ENCODE results near the gene ADAP1. TPM values are rescaled to one million over a fixed set of nuclear protein-coding genes. Genes with fewer than 3 reads are reported as not detected.

Gene ADAP1
- total RNA-seq, 1 donor = 1.3 TPM

DNA sequence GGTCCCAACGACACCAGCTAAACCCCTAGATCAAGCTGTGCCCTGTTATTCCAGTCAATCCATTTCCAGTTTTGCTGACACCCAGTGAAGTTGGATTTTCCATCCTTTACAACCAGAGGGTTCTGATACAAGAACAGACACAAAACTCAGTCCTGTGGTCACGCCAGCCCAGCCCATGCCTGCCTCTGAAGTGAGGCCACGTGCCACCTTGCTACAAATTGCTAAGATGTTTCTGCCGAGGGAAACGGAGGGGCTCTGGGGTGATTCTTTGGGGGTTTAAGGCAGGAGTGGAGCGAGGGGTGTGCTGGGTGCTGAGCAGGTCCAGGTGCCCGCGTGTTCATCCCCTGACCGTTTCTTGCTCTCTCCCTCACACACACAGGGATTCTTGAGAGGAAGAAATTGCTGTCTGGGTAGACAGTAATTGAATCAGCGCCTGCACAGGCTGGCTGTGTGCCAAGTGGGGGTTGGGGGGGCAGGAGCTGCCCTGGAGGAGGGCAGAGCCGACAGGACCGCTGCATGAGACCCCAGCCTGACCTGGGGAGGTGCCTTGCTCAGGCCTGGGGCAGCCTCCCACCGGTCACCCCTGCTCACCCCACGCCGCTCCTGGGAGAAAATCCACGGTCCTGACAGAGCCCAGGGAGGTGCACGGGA, 38.1 kb downstream of the ADAP1 start:
- no peak for DNase-seq (ENCODE audit: low read depth)
- TF ChIP-seq, protein P1, sequence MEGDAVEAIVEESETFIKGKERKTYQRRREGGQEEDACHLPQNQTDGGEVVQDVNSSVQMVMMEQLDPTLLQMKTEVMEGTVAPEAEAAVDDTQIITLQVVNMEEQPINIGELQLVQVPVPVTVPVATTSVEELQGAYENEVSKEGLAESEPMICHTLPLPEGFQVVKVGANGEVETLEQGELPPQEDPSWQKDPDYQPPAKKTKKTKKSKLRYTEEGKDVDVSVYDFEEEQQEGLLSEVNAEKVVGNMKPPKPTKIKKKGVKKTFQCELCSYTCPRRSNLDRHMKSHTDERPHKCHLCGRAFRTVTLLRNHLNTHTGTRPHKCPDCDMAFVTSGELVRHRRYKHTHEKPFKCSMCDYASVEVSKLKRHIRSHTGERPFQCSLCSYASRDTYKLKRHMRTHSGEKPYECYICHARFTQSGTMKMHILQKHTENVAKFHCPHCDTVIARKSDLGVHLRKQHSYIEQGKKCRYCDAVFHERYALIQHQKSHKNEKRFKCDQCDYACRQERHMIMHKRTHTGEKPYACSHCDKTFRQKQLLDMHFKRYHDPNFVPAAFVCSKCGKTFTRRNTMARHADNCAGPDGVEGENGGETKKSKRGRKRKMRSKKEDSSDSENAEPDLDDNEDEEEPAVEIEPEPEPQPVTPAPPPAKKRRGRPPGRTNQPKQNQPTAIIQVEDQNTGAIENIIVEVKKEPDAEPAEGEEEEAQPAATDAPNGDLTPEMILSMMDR (IDR thresholded peaks at IDR 0.05; ENCODE audit: insufficient read depth, low read depth, low read length) = no peak
- no peak overlapping the region for H3K4me3 ChIP-seq (ENCODE audit: low read depth, low read length)

DNA sequence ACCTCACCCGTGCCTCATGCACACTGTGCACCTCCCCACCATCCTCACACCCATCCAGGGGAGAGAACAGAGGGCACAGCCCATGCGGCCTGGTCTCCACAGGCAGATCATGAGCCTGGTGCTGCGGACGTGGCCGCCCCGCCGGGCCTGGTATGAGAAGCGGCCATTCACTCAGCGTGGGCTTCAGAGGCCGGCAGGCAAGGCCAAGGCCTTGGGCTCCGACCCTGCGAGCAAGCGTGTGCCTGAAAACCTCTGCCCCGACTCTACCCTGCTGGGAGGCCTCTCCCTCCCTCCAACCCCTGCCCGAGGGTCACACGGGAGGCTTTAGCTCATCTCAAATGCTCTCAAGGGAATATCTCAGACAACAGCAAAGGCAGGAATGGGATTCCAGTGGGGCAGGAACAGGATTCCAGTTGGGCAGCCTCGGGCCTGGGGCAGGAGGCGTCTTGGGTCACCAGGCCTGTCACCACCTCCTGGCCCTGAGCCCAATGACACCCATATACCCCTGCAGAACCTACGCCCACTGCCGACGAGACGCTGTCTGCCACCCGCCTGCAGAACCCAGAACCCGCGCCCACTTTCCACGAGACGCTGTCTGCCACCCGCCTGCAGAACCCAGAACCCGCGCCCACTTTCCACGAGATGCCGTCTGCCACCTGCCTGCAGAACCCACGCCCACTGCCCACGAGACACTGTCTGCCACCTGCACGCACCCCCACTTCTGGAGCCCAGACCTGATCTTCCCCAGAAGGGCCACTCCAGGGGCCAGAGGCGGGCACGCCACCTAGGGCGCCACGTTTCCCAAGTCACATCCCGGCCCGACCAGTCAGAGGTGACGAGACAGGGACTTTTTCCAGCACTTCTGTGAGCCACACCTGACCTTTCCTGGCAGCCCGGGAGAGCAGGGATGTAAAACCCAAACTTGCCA, 38.9 kb downstream of the ADAP1 start:
- no peak for DNase-seq (ENCODE audit: low read depth)
- TF ChIP-seq, protein P1 (IDR thresholded peaks at IDR 0.05; ENCODE audit: insufficient read depth, low read depth, low read length) = no peak
- H3K4me3 ChIP-seq (ENCODE audit: low read depth, low read length) = no peak overlapping the region

DNA sequence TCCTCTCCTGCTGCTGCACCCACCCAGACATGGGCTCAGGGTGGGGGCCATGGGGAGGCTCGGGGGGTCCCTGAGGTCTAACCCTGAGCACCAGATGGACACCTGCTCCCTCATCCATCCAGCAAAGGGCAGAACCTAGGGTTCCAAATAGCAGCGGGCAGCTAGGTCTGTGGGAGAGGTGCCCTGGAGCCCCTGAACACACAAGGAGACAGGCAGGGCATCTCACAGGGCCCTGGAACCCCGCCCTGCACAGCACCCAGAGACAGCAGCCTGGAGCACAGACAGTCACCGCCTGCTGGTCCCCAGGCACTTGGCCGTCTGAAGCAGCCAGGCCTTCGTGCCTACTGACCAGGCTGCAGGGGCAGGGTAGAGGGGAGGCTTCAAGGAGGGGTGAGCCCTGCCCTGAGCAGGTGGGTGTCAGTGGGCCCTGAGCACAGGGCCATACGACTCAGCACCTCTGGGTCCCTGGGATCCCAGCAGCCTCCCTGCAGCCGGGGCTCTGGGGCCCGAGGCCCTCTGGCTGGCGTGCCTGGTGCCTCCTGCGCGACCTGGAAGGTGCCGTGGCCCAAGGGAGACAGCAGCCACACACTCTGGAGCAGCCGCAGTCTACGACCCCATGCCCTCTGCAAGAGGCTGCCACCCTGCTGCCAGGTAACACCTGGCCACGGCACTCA, 39.8 kb downstream of the ADAP1 start:
- no peak for DNase-seq (ENCODE audit: low read depth)
- H3K4me3 ChIP-seq (ENCODE audit: low read depth, low read length) = no peak overlapping the region
- TF ChIP-seq, protein P1 (IDR thresholded peaks at IDR 0.05; ENCODE audit: insufficient read depth, low read depth, low read length) = no peak

DNA sequence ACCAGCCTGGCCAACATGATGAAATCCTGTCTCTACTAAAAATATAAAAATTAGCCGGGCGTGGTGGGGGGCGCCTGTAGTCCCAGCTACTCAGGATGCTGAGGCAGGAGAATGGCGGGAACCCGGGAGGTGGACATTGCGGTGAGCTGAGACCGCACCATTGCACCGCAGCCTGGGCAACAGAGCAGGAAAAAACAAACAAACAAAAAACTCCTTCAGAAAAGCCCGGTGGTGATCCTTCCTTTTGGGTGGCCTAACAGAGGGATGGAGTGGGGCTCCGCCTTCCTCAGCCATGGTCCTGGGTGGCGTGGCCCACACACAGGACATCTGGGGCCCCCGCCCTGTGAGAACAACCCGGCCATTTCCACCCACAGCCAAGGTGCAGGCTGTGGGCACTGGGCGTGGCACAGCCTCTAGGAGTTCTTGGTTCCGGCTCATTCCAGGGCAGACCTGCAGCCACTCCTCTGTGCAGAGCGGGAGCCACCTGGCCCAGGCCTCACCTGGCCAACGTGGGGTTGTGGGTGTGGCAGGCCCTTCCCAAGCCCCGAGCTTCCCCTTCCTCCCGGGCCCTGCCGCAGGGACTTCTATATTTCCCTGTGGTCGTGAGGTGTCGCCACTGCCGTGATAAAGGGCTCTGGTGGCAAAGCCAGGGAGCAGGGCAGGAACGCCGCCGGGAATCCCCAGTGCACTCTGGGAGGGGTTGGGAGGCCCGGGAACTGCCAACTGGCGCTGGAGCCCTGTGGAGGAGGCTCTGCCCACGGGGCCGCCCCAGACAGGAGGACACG, 40.6 kb downstream of the ADAP1 start:
- no peak for DNase-seq (ENCODE audit: low read depth)
- TF ChIP-seq, protein P1 (IDR thresholded peaks at IDR 0.05; ENCODE audit: insufficient read depth, low read depth, low read length) = no peak
- no peak overlapping the region for H3K4me3 ChIP-seq (ENCODE audit: low read depth, low read length)

DNA sequence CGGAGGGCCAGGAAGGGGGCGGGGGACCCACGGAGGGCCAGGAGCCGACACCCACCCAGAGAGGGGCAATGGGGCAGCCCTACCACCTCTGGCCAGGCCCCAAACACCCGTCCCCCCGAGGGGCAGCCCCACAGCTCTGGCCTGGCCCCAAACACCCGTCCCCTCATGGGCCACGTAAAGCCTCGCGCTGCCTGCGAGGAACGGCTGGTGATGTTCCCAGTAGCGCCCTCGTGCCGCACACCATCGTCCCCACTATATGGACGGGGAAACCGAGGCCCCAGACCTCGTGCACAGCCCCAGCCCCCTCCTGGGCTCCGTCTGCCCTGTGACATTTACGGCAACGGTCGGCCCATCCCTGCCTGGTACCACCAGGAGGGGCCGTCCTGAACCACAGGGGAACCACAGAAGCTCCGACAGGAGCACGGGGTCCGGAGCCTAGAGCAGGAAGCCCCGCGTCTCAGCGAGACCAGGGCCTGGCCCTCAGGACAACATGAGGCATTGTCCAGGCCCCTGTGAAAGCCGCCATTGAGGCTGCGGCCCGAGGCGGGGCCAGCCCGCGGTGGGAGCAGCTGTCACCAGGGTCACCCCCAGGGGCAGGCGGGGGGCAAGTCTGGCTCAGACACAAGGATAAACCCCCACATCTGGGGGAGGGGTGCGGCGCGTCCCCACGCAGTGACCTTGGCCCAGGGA, 42.5 kb downstream of the ADAP1 start:
- H3K4me3 ChIP-seq (ENCODE audit: low read depth, low read length) = no peak overlapping the region
- TF ChIP-seq, protein P1 (IDR thresholded peaks at IDR 0.05; ENCODE audit: insufficient read depth, low read depth, low read length) = no peak
- no peak for DNase-seq (ENCODE audit: low read depth)

Data from fibroblast of villous mesenchyme (primary cell).